ENCODE results near the gene SCRN2. TPM values are rescaled to one million over a fixed set of nuclear protein-coding genes. Genes with fewer than 3 reads are reported as not detected.
A peak's percentile ranks its signal among the peaks of the same experiment; 100 is the strongest.

Gene SCRN2
- total and polyA plus RNA-seq, 9 donors = 20.3 to 33.8 (median 26.4) TPM

- H3K4me3 ChIP-seq (ENCODE audit: low read length) = no peak overlapping the region
- H3K27ac ChIP-seq (ENCODE audit: low read length) = peak overlapping the region; percentile 51
- H3K4me1 ChIP-seq (ENCODE audit: control insufficient read depth, insufficient read depth, low read length) = peaks cover 14% of the 10 kb centered on the region
- DNase-seq = peak; percentile 60
- no peaks in the 10 kb centered on the region for H3K36me3 ChIP-seq (ENCODE audit: control insufficient read depth, insufficient read depth, low read length)
- no peaks in the 10 kb centered on the region for H3K9me3 ChIP-seq (replicated peaks; ENCODE audit: control insufficient read depth, low read depth, low read length)
- 8% methylated on average over 2 of the region's 3 CpGs for WGBS (ENCODE audit: insufficient coverage)
- H3K27me3 ChIP-seq (ENCODE audit: control insufficient read depth, insufficient read depth, low read length) = peaks cover 88% of the 10 kb centered on the region
Measured at GRCh38 chr17:47855737-47856136, 14.7 kb upstream of the SCRN2 start.

- H3K27me3 ChIP-seq (ENCODE audit: control insufficient read depth, insufficient read depth, low read length) = peaks cover 92% of the 10 kb centered on the region
- WGBS (ENCODE audit: insufficient coverage) = 15% methylated on average over 5 of the region's 5 CpGs
Measured at GRCh38 chr17:47853616-47854015, 12.5 kb upstream of the SCRN2 start.

GRCh38 chr17:47852113-47852949, 11.3 kb upstream of the SCRN2 start:
- Histone ChIP-seq H3K27ac (ENCODE audit: low read length) (no peak overlapping the region), H3K4me3 (ENCODE audit: low read length) (no peak overlapping the region), H3K9me3 (replicated peaks; ENCODE audit: control insufficient read depth, low read depth, low read length) (no peaks in the 10 kb centered on the region), H3K36me3 (ENCODE audit: control insufficient read depth, insufficient read depth, low read length) (no peaks in the 10 kb centered on the region), H3K27me3 (ENCODE audit: control insufficient read depth, insufficient read depth, low read length) (peaks cover 97% of the 10 kb centered on the region), H3K4me1 (ENCODE audit: control insufficient read depth, insufficient read depth, low read length) (peaks cover 14% of the 10 kb centered on the region)
- DNase-seq = no peak
- WGBS (ENCODE audit: insufficient coverage) = 21% methylated on average over 21 of the region's 32 CpGs

More at GRCh38 chr17:47853616-47854015, 12.5 kb upstream of the SCRN2 start:
- no peak overlapping the region for H3K27ac ChIP-seq (ENCODE audit: low read length)
- peaks cover 14% of the 10 kb centered on the region for H3K4me1 ChIP-seq (ENCODE audit: control insufficient read depth, insufficient read depth, low read length)
- no peaks in the 10 kb centered on the region for H3K36me3 ChIP-seq (ENCODE audit: control insufficient read depth, insufficient read depth, low read length)
- no peaks in the 10 kb centered on the region for H3K9me3 ChIP-seq (replicated peaks; ENCODE audit: control insufficient read depth, low read depth, low read length)
- H3K4me3 ChIP-seq (ENCODE audit: low read length) = no peak overlapping the region
- no peak for DNase-seq

- Histone ChIP-seq H3K4me3 (ENCODE audit: low read length) (no peak overlapping the region), H3K27ac (ENCODE audit: low read length) (no peak overlapping the region), H3K27me3 (ENCODE audit: control insufficient read depth, insufficient read depth, low read length) (peaks cover 98% of the 10 kb centered on the region), H3K4me1 (ENCODE audit: control insufficient read depth, insufficient read depth, low read length) (peaks cover 14% of the 10 kb centered on the region), H3K9me3 (replicated peaks; ENCODE audit: control insufficient read depth, low read depth, low read length) (no peaks in the 10 kb centered on the region), H3K36me3 (ENCODE audit: control insufficient read depth, insufficient read depth, low read length) (no peaks in the 10 kb centered on the region)
- WGBS (ENCODE audit: insufficient coverage) = 17% methylated on average over 11 of the region's 11 CpGs
- no peak for DNase-seq
Measured at GRCh38 chr17:47851764-47852112, 10.7 kb upstream of the SCRN2 start.

- Histone ChIP-seq H3K36me3 (ENCODE audit: control insufficient read depth, insufficient read depth, low read length) (no peaks in the 10 kb centered on the region), H3K27me3 (ENCODE audit: control insufficient read depth, insufficient read depth, low read length) (peaks cover 98% of the 10 kb centered on the region), H3K4me3 (ENCODE audit: low read length) (peak within 1 kb of the TSS; percentile 22), H3K4me1 (ENCODE audit: control insufficient read depth, insufficient read depth, low read length) (peaks cover 14% of the 10 kb centered on the region), H3K9me3 (replicated peaks; ENCODE audit: control insufficient read depth, low read depth, low read length) (no peaks in the 10 kb centered on the region), H3K27ac (ENCODE audit: low read length) (no peak within 1 kb of the TSS)
- WGBS (ENCODE audit: insufficient coverage) = 2% methylated on average over 44 of the region's 71 CpGs
- DNase-seq = no peak
Measured at GRCh38 chr17:47850692-47851573, 9.9 kb upstream of the SCRN2 start, which contains the start of gene SP6. Gene SP6, minus strand, starts transcription at chr17:47851163. Its CDS starts 2,734 bp downstream, at chr17:47848429.

GRCh38 chr17:47850373-47850691, 9.3 kb upstream of the SCRN2 start:
- Histone ChIP-seq H3K36me3 (ENCODE audit: control insufficient read depth, insufficient read depth, low read length) (no peaks in the 10 kb centered on the region), H3K4me1 (ENCODE audit: control insufficient read depth, insufficient read depth, low read length) (peaks cover 11% of the 10 kb centered on the region), H3K27ac (ENCODE audit: low read length) (no peak overlapping the region), H3K27me3 (ENCODE audit: control insufficient read depth, insufficient read depth, low read length) (peaks cover 98% of the 10 kb centered on the region), H3K4me3 (ENCODE audit: low read length) (peak overlapping the region; percentile 22), H3K9me3 (replicated peaks; ENCODE audit: control insufficient read depth, low read depth, low read length) (no peaks in the 10 kb centered on the region)
- no peak for DNase-seq
- WGBS (ENCODE audit: insufficient coverage) = 19% methylated on average over 8 of the region's 9 CpGs

GRCh38 chr17:47848198-47848513, 7.1 kb upstream of the SCRN2 start:
- H3K27ac ChIP-seq (ENCODE audit: low read length) = no peak overlapping the region
- no peaks in the 10 kb centered on the region for H3K36me3 ChIP-seq (ENCODE audit: control insufficient read depth, insufficient read depth, low read length)
- no peaks in the 10 kb centered on the region for H3K9me3 ChIP-seq (replicated peaks; ENCODE audit: control insufficient read depth, low read depth, low read length)
- peaks cover 91% of the 10 kb centered on the region for H3K27me3 ChIP-seq (ENCODE audit: control insufficient read depth, insufficient read depth, low read length)
- 22% methylated on average over 19 of the region's 23 CpGs for WGBS (ENCODE audit: insufficient coverage)
- H3K4me1 ChIP-seq (ENCODE audit: control insufficient read depth, insufficient read depth, low read length) = peaks cover 19% of the 10 kb centered on the region
- no peak for DNase-seq
- H3K4me3 ChIP-seq (ENCODE audit: low read length) = no peak overlapping the region

- WGBS (ENCODE audit: insufficient coverage) = 17% methylated on average over 71 of the region's 71 CpGs
- H3K27me3 ChIP-seq (ENCODE audit: control insufficient read depth, insufficient read depth, low read length) = peaks cover 85% of the 10 kb centered on the region
- no peak overlapping the region for H3K27ac ChIP-seq (ENCODE audit: low read length)
- peaks cover 19% of the 10 kb centered on the region for H3K4me1 ChIP-seq (ENCODE audit: control insufficient read depth, insufficient read depth, low read length)
- no peak overlapping the region for H3K4me3 ChIP-seq (ENCODE audit: low read length)
- no peaks in the 10 kb centered on the region for H3K9me3 ChIP-seq (replicated peaks; ENCODE audit: control insufficient read depth, low read depth, low read length)
- no peaks in the 10 kb centered on the region for H3K36me3 ChIP-seq (ENCODE audit: control insufficient read depth, insufficient read depth, low read length)
- no peak for DNase-seq
Measured at GRCh38 chr17:47847341-47848197, 6.5 kb upstream of the SCRN2 start.

GRCh38 chr17:47846716-47847340, 5.8 kb upstream of the SCRN2 start:
- WGBS (ENCODE audit: insufficient coverage) = 24% methylated on average over 14 of the region's 31 CpGs

More at GRCh38 chr17:47846716-47847340, 5.8 kb upstream of the SCRN2 start:
- no peak overlapping the region for H3K4me3 ChIP-seq (ENCODE audit: low read length)
- no peak for DNase-seq
- H3K9me3 ChIP-seq (replicated peaks; ENCODE audit: control insufficient read depth, low read depth, low read length) = no peaks in the 10 kb centered on the region
- H3K36me3 ChIP-seq (ENCODE audit: control insufficient read depth, insufficient read depth, low read length) = no peaks in the 10 kb centered on the region
- peaks cover 14% of the 10 kb centered on the region for H3K4me1 ChIP-seq (ENCODE audit: control insufficient read depth, insufficient read depth, low read length)
- H3K27me3 ChIP-seq (ENCODE audit: control insufficient read depth, insufficient read depth, low read length) = peaks cover 77% of the 10 kb centered on the region
- H3K27ac ChIP-seq (ENCODE audit: low read length) = no peak overlapping the region
